ENCODE data around the gene CPEB1.
"Not testable (repeated sequence)": the region's sequence is repeated elsewhere in the genome, so short reads cannot be mapped to it uniquely, and the experiment has no call there.

Gene CPEB1

DNA sequence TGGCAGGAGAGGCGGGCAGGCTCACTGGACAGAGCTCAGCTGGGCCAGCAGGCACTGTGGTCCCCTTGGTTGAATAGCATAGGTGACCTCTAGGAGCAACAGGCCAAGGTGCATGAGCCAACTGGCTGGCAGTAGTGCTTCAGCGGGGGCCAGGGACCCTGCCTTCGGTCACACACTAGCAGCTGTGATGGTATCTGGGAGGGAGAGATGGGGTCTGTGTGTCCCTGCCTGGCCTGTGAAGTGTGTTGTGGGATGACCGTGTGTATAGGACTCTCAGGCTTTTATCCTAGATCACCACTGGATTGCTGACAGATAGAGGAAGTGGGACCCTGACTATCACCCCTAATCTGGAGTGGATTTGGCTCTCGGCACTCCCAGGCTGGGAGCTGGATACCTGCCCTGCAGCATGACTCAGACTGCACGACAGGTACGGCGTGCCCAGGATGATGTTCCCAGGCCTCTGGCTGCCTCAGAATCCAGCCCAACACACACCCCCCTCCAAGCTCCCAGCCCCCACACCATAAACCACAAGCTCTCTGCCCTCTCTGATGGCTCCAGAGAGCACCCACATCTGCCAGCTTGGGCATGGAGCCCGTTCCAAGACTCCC is 114.7 kb downstream of the CPEB1 start:
- Histone ChIP-seq H3K4me1 (ENCODE audit: control insufficient read depth, low read depth, low read length) (no peaks in the 10 kb centered on the region), H3K9ac (ENCODE audit: low read length) (no peak overlapping the region), H3K36me3 (ENCODE audit: control insufficient read depth, low read depth, low read length) (peaks cover 33% of the 10 kb centered on the region), H3K27ac (ENCODE audit: low read length) (no peak overlapping the region), H3K27me3 (ENCODE audit: control insufficient read depth, insufficient read depth, low read length) (no peaks in the 10 kb centered on the region), H3K9me3 (ENCODE audit: control insufficient read depth, low read depth, low read length) (no peaks in the 10 kb centered on the region), H3K4me3 (ENCODE audit: low read length) (no peak overlapping the region)

DNA sequence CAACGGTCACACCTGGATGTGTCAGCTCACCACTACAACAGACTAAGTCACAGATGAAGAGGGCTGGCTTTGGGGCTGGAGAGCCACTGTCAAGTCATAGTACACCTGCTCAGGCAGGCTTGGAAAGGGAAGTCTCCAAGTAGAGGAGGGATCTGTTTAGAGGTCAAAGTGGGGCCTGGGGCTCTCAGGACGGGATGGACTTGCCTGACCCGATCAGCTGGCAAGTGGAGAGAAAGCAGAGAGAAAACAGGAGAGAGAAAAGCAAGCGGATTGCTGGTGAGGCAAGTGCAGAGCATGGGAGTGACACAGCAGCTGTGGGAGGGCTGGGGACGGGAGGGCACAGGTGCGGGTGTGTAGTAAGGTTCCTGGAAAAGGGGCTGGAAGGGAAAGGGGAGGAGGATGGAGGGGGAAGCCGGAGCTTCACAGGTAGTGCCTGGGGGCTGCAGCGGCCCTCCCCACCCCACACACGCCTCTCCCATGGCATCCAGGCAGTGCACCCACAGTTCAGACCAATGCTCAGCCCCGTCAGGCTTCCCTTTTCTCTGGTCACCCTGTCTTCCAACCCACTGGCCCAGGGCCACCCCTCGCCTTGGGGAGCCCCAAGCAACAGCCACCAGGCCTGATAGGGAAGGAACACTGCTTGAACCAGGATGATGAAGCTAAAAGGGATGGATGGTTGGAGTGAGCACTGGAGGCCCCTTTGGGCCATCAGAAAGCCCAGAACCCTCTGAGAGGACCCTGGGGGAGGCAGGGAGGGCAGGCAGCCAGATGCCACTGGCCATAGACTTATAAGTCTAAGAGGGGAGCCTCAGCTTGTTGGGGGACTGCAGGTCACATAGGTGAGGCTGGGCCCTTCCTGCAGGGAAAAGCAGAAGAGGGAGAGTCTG is 115.4 kb downstream of the CPEB1 start:
- H3K9me3 ChIP-seq (ENCODE audit: control insufficient read depth, low read depth, low read length): no peaks in the 10 kb centered on the region
- H3K4me1 ChIP-seq (ENCODE audit: control insufficient read depth, low read depth, low read length): no peaks in the 10 kb centered on the region
- no peak overlapping the region for H3K27ac ChIP-seq (ENCODE audit: low read length)
- no peak overlapping the region for H3K9ac ChIP-seq (ENCODE audit: low read length)
- H3K27me3 ChIP-seq (ENCODE audit: control insufficient read depth, insufficient read depth, low read length): no peaks in the 10 kb centered on the region
- no peak overlapping the region for H3K4me3 ChIP-seq (ENCODE audit: low read length)
- peaks cover 26% of the 10 kb centered on the region for H3K36me3 ChIP-seq (ENCODE audit: control insufficient read depth, low read depth, low read length)

DNA sequence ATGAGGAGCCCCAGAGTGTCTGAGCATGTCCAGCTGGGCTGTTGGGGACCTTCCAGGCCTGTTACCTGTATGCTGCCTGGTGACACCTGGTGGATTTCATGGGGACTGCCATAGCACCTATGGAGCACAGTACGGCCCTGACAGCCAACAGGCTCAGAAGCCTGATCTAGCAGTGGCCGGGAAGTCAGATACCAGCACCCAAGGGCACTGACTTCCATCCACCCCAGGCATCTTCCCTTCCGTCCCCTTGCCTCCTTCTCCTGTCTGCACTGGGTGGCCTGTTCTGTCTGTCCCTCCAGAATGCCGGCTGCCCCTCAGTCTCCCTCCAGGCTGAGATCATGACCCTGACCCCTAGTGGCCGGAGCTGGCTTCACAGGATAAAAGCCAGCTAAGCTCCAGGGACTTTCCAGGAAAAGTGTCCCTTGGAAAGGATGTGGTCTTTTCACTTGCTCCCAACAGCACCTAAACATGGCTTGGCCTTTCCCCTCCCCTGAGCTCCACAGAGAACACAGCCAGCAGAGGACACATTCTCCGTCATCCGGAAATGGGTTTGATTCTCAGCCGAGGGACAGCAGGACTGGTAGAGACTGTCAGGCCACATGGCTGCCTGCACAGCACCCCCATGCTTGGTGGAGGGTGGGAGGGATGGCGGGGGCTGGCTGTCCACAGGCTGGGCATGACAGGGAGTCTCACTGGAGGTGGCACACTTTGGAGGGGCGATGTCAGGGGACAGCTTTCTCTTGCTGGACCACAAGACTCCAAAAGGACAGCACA is 116.4 kb downstream of the CPEB1 start:
- Histone ChIP-seq H3K27ac (ENCODE audit: low read length) (no peak overlapping the region), H3K4me1 (ENCODE audit: control insufficient read depth, low read depth, low read length) (no peaks in the 10 kb centered on the region), H3K4me3 (ENCODE audit: low read length) (peak overlapping the region; percentile 29), H3K36me3 (ENCODE audit: control insufficient read depth, low read depth, low read length) (peaks cover 16% of the 10 kb centered on the region), H3K9me3 (ENCODE audit: control insufficient read depth, low read depth, low read length) (no peaks in the 10 kb centered on the region), H3K27me3 (ENCODE audit: control insufficient read depth, insufficient read depth, low read length) (no peaks in the 10 kb centered on the region), H3K9ac (ENCODE audit: low read length) (no peak overlapping the region)

DNA sequence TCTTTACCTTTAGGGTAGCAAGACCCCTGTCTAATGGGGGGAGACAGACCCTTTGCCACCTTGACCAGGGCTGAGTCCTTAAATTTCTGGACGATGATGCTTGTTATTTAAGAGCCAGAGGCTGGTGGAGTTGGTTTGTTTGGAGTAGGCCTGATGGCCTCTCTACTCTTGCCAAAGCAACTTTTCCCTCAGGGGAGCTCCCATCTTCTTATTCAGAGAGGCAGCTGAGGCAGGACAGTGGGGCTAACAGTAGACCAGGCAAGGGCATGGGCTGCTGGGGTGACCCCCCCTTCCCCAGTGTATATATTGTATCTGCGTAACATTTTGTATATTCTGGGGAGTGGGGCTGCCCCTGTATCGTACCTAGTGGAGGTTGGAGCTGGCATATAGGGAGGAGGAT is 117.2 kb downstream of the CPEB1 start:
- H3K9ac ChIP-seq (ENCODE audit: low read length): no peak overlapping the region
- H3K36me3 ChIP-seq (ENCODE audit: control insufficient read depth, low read depth, low read length): peaks cover 10% of the 10 kb centered on the region
- no peaks in the 10 kb centered on the region for H3K27me3 ChIP-seq (ENCODE audit: control insufficient read depth, insufficient read depth, low read length)
- no peak overlapping the region for H3K4me3 ChIP-seq (ENCODE audit: low read length)
- H3K4me1 ChIP-seq (ENCODE audit: control insufficient read depth, low read depth, low read length): no peaks in the 10 kb centered on the region
- H3K27ac ChIP-seq (ENCODE audit: low read length): no peak overlapping the region
- H3K9me3 ChIP-seq (ENCODE audit: control insufficient read depth, low read depth, low read length): no peaks in the 10 kb centered on the region

DNA sequence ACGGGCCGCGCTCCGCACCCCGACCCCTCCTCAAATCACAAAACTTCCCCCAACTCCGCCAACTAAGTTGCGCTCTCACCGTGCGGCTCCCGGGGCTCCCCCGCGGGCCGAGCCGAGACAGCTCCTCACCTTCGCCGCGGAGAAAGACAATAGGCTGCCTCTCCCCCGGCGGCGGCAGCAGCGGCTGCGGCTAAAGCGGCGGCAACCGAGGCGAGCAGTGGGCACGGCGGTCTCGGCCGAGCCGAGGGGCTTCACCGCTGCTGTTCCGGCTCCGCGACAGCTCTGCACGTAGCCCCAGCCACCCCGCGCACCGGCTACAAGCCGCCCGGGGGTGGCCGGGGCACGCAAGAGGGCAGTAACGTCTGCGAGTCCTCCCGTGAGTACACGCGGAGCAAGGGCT is 133.6 kb downstream of the CPEB1 start:
- H3K27ac ChIP-seq (ENCODE audit: low read length); H3K4me1 ChIP-seq (ENCODE audit: control insufficient read depth, low read depth, low read length); H3K9ac ChIP-seq (ENCODE audit: low read length); H3K4me3 ChIP-seq (ENCODE audit: low read length); H3K9me3 ChIP-seq (ENCODE audit: control insufficient read depth, low read depth, low read length); H3K27me3 ChIP-seq (ENCODE audit: control insufficient read depth, insufficient read depth, low read length); H3K36me3 ChIP-seq (ENCODE audit: control insufficient read depth, low read depth, low read length): not testable (repeated sequence)

DNA sequence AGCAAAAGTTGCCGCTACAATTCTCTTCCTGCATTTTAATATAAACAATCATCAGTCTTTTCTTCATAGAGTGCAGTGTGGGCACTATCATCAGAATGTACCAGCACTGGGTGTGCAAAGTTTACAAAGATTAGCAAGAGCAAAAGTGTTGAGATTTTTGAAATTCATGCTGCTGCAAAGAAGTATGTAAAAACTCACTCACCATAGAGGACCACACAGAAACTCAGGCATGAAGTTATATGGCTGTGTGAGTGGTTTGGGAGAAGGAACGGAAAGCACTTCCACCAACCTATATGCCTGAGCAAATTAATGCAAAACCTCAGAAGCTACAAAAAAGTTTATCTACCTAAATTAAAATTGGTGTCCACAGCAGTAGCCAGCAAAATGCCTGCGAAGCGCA is 139.5 kb downstream of the CPEB1 start:
- not testable (repeated sequence) for H3K9me3 ChIP-seq (ENCODE audit: control insufficient read depth, low read depth, low read length); H3K4me1 ChIP-seq (ENCODE audit: control insufficient read depth, low read depth, low read length); H3K36me3 ChIP-seq (ENCODE audit: control insufficient read depth, low read depth, low read length); H3K27ac ChIP-seq (ENCODE audit: low read length); H3K4me3 ChIP-seq (ENCODE audit: low read length); H3K9ac ChIP-seq (ENCODE audit: low read length); H3K27me3 ChIP-seq (ENCODE audit: control insufficient read depth, insufficient read depth, low read length)

DNA sequence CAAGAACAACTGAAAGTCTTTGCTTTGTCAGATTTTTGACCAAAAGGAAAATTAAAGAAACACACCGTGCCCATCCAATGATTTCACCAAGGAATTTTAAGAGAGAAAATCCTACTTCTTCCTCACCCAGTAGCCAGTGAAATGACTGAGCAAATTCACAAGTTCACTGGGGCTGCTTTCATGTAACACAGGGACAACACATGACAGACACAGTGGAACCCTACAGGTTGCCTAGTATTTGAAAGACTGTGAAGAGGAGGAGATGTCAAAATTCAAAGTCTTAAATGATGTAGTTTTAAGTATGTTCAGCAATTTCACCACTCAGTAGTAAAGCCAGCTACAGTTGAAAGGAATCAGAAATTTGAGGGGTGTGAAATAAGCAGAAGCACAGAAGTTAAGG is 140.1 kb downstream of the CPEB1 start:
- H3K36me3 ChIP-seq (ENCODE audit: control insufficient read depth, low read depth, low read length); H3K4me1 ChIP-seq (ENCODE audit: control insufficient read depth, low read depth, low read length); H3K9me3 ChIP-seq (ENCODE audit: control insufficient read depth, low read depth, low read length); H3K9ac ChIP-seq (ENCODE audit: low read length); H3K27me3 ChIP-seq (ENCODE audit: control insufficient read depth, insufficient read depth, low read length); H3K4me3 ChIP-seq (ENCODE audit: low read length); H3K27ac ChIP-seq (ENCODE audit: low read length): not testable (repeated sequence)

DNA sequence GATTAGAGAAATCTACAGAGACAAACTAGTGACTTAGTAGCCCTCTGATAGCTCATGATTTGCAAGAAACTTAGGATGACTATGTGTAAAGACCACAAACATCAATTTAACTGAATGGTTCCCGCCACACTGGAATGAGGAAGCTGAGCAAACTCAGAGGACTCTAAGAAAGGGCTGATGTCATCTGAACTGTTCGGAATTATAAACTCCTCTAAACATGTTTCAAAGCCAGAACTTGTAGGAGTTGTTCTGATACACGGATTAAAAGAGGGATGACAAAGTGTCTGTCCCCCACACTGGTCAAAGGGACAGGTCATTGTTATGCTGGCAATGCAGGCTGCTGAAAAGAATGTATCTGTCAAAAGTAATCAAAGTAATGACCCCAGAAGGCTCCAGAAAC is 141.3 kb downstream of the CPEB1 start:
- H3K36me3 ChIP-seq (ENCODE audit: control insufficient read depth, low read depth, low read length); H3K9me3 ChIP-seq (ENCODE audit: control insufficient read depth, low read depth, low read length); H3K9ac ChIP-seq (ENCODE audit: low read length); H3K4me3 ChIP-seq (ENCODE audit: low read length); H3K4me1 ChIP-seq (ENCODE audit: control insufficient read depth, low read depth, low read length); H3K27ac ChIP-seq (ENCODE audit: low read length); H3K27me3 ChIP-seq (ENCODE audit: control insufficient read depth, insufficient read depth, low read length): not testable (repeated sequence)

DNA sequence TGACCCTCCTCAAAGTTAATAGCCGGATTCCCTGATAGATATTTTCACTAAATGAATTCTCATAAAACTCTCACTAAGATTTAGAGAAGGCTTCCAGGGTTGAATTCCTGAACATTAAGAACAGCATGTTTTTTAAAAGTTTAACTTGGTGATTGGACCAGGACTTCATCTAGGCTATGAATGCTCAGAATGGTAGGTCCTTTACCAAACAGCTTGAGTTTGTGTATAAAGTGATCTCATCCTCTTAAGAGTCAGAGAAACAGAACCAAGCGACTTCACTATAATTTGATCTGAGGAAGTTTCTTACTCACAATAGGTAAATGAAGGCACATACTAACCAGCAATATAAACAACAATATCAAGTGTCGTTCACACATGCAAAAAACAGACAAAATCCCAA is 143.1 kb downstream of the CPEB1 start:
- not testable (repeated sequence) for H3K4me3 ChIP-seq (ENCODE audit: low read length); H3K36me3 ChIP-seq (ENCODE audit: control insufficient read depth, low read depth, low read length); H3K9ac ChIP-seq (ENCODE audit: low read length); H3K27ac ChIP-seq (ENCODE audit: low read length); H3K9me3 ChIP-seq (ENCODE audit: control insufficient read depth, low read depth, low read length); H3K27me3 ChIP-seq (ENCODE audit: control insufficient read depth, insufficient read depth, low read length); H3K4me1 ChIP-seq (ENCODE audit: control insufficient read depth, low read depth, low read length)

DNA sequence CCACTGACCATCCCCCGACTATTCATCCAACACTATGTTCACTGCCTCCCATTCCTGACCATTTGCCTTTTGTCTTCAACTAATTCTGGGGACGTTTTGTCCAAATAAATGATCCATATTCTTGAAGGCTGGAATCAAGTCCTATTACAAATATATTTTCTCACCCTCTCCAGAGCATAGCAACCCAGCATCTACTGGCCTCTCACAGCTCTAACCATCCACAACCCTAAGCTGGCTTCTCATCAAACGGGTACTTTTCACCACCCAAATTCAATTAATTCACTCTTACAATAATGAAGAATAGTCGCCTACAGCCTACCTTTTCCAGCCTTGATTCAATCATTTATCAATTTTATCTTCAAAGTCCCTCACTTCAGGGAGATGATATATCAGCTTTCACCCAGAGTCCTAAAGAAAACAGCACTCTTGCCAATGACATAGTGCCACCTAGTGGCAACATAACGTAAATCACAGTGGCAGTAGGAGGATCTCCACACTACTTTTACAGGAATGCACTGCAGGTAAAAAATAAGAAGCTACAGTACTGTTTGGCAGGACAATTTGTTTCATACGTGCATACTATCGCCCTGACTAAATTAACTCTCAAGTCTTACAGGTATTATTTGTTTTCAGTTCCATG is 144.3 kb downstream of the CPEB1 start:
- not testable (repeated sequence) for H3K27ac ChIP-seq (ENCODE audit: low read length); H3K4me3 ChIP-seq (ENCODE audit: low read length); H3K9me3 ChIP-seq (ENCODE audit: control insufficient read depth, low read depth, low read length); H3K4me1 ChIP-seq (ENCODE audit: control insufficient read depth, low read depth, low read length); H3K27me3 ChIP-seq (ENCODE audit: control insufficient read depth, insufficient read depth, low read length); H3K36me3 ChIP-seq (ENCODE audit: control insufficient read depth, low read depth, low read length); H3K9ac ChIP-seq (ENCODE audit: low read length)

DNA sequence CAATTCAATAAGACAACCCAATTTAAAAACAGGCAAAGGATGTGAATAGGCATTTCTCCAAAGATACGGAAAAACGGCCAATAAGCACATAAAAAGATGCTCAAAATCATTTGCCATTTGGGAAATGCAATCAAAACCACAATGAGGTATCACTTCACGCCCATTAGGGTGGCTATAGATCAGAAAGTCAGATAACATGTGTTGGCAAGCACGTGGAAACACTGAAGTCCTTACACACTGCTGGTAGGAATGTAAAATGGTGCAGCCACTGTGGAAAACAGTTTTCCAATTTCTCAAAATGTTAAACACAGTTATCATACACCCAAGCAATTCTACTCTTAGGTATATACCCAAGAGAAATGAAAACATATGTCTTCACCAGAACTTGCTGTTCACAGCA is 146.4 kb downstream of the CPEB1 start:
- not testable (repeated sequence) for H3K4me3 ChIP-seq (ENCODE audit: low read length); H3K9me3 ChIP-seq (ENCODE audit: control insufficient read depth, low read depth, low read length); H3K4me1 ChIP-seq (ENCODE audit: control insufficient read depth, low read depth, low read length); H3K27me3 ChIP-seq (ENCODE audit: control insufficient read depth, insufficient read depth, low read length); H3K9ac ChIP-seq (ENCODE audit: low read length); H3K36me3 ChIP-seq (ENCODE audit: control insufficient read depth, low read depth, low read length); H3K27ac ChIP-seq (ENCODE audit: low read length)
